ENCODE measurements around the gene UBR3.
"Not testable (repeated sequence)": the region's sequence is repeated elsewhere in the genome, so short reads cannot be mapped to it uniquely, and the experiment has no call there.

UBR3 gene

DNA sequence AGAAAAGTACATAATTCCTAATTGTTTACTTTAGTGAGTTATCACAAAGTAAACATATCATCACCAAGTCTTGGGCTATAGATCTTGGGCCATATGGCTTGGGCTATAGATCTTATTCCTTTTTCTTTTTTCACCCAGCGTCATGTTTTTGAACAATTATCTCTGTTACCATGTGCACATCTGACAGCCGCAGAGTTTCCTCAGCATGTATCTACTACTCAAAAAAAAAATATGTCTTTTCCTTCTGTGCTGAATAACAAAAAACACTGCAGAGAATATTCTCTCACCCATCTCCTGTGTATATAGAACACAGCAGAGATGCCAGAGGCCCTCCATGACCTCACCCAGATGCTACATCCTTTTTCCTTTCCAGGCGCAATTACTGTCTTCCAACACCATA lies 274.5 kb downstream of the UBR3 start:
- no peak for DNase-seq (ENCODE audit: low read depth in 2 of 2)

GRCh38 chr2:170106102-170106840 lies 279.0 kb downstream of the UBR3 start:
- DNase-seq (ENCODE audit: low read depth in 2 of 2), result no peak

DNA sequence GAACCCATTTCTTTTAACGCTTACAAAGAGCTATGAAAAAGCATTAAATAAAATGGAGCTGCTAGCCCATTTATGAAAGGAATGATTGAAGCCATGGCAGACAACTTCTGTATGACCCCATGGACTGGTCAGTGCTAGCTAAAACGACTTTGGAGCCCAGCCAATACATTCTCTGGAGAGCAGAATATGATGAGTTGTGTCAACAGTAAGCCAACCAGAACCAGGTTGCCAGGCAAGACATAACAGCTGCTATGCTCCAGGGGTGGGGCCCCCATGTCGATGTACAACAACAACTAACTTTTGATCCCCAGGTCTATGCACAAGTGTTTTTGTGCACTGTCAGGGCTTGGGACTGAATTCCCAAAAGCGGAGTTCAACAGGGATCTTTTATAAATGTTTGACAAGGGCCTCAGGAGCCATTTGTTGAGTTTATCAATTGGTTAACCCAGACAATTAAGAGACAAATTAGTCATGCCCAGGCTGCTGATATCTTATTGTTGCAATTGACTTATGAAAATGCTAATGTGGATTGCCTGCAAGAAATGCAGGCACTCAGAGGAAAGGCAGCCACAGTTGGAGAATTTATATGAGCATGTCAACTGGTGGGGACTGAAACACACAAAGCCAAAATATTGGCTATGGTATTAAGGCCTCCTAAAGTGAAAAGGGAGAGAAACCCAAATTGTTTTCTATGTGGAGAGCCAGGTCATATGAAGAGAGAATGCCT lies 286.1 kb downstream of the UBR3 start:
- DNase-seq (ENCODE audit: low read depth in 2 of 2), result no peak

DNA sequence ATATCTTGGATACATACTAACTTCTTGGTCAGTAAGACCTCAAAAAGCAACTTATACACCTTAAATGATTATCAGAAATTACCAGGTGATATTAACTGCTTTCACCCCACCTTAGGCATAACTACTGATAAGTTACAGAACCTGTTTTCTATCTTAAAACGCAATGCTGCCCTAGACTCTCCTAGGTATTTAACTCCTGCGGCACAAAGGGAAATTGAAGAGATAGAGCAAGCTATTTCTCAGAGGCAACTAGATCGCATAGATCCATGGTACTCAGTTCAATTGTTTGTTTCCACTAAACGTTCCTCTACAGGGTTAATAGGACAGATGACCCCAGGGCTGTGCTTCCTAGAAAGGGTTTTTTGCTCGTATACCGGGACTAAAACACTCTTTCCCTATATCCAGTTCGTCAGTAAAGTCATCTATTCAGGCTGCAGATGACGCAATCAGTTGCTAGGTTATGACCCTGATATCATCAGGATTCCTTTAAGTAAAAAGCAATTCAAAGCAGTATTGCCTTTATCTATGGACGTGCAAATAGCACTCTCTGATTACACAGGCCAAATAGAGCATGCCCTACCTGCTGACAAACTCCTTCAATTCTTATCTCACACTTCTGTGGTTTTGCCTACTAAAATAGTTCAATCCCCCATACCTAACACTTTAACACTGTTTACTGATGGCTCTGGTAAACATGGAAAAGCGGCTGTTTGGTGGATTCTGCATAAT lies 288.4 kb downstream of the UBR3 start:
- DNase-seq (ENCODE audit: low read depth in 2 of 2), result no peak

- DNase-seq (ENCODE audit: low read depth in 2 of 2), result no peak
Observed at GRCh38 chr2:170118641-170119040, 291.4 kb downstream of the UBR3 start.

DNA sequence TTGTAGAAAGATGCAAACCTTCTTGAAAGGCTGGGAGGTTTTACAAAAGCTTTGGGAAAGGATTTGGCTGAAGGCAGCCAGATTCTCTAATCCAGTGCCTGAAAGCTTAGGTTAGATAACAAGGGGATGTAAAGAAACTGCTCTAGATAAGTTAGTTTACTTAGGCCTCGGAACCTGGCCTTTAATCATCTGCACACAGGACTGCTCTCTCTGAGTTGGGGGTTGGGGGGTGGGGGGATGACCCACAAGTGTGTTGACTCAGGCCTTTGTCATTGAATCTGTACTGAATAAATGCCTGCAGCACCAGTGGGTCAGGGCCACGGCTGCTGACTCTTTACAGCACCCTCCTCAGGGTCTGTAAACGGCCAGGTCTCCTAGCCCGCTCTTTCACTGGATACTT lies 292.1 kb downstream of the UBR3 start:
- not testable (repeated sequence) for DNase-seq (ENCODE audit: low read depth in 2 of 2)

DNA sequence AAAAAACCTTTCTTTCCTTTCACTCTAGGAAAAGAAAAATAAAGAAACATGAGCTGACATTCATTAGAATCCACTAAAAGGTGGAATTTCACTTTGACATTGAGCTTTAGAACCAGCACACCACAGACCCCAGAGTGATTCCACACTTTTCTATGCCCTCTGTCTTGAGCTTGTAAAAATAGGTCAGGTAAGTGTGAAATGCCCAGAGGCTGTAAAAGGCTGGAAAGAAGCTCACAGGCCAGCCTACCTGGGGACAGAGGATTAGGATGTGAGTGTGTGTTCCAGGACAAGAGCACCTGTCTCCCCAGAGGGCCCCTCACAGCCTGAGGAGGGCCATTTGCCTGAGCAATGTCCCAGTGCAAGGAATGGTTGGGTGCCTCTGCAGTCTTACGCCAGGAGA lies 294.4 kb downstream of the UBR3 start:
- no peak for DNase-seq (ENCODE audit: low read depth in 2 of 2)

GRCh38 chr2:170122883-170123547 lies 295.8 kb downstream of the UBR3 start:
- no peak for DNase-seq (ENCODE audit: low read depth in 2 of 2)

DNA sequence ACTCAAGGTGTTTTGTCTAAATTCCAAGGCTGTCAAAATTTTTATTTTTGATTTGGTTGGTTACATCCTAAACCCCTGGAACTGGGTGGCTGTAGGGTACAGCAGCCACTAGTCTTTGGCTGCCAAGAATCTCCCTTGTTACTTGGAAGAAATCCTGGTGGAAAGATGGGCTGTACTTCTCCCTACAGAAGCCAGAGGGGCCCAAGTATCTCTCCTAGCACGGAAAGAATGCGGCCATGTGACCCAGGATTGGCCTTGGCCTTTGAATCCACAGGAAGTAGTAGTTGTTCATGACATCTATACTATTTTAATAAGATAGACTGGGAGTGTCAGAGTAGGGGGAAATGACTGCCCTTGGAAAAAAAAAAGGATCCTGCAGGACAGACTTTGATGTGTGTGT lies 296.3 kb downstream of the UBR3 start:
- no peak for DNase-seq (ENCODE audit: low read depth in 2 of 2)

DNA sequence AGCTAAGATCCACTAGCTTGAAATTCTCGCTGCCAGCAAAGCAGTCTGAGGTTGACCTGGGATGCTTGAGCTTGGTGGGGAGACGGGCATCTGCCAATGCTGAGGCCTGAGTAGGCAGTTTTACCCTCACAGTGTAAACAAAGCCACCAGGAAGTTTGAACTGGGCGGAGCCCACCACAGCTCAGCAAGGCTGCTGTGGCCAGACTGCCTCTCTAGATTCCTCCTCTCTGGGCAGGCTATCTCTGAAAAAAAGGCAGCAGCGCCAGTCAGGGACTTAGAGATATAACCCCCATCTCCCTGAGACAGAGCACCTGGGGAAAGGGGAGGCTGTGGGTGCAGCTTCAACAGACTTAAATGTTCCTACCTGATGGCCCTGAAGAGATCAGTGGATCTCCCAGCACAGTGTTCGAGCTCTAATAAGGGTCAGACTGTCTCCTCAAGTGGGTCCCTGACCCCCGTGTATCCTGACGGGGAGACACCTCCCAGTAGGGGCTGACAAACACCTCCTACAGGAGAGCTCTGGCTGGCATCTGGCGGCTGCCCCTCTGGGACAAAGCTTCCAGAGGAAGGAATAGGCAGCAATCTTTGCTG lies 299.0 kb downstream of the UBR3 start:
- DNase-seq (ENCODE audit: low read depth in 2 of 2), result not testable (repeated sequence)
